ENCODE measurements around the gene SELENOT.

DNA sequence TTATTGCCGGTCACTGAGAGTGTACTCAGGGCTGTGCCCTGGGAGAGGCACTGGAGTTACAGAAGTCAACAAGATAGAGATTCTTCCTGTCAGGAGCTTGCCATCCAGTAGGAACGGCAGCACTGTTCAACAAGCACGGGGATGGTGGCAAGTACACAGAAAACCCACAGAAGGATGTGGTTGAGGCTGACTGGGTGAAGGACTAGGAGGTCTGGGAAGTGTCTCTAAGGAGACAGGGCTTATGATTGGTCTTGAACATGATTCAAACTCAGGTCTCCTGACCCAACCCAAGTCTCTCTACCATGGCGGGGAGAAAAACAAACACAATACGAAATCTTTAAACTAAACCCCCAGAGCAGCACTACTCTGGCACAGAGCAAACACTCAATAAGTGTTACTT is 63.0 kb downstream of the SELENOT start:
- TF ChIP-seq, protein P1, sequence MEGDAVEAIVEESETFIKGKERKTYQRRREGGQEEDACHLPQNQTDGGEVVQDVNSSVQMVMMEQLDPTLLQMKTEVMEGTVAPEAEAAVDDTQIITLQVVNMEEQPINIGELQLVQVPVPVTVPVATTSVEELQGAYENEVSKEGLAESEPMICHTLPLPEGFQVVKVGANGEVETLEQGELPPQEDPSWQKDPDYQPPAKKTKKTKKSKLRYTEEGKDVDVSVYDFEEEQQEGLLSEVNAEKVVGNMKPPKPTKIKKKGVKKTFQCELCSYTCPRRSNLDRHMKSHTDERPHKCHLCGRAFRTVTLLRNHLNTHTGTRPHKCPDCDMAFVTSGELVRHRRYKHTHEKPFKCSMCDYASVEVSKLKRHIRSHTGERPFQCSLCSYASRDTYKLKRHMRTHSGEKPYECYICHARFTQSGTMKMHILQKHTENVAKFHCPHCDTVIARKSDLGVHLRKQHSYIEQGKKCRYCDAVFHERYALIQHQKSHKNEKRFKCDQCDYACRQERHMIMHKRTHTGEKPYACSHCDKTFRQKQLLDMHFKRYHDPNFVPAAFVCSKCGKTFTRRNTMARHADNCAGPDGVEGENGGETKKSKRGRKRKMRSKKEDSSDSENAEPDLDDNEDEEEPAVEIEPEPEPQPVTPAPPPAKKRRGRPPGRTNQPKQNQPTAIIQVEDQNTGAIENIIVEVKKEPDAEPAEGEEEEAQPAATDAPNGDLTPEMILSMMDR (IDR thresholded peaks at IDR 0.05) = no peak
- no peak for TF ChIP-seq POLR2A (IDR thresholded peaks at IDR 0.05)
- no peak for TF ChIP-seq POLR2AphosphoS5 (IDR thresholded peaks at IDR 0.05; ENCODE audit: insufficient read depth in 1 of 2, low read depth in 1 of 2)
